GM21515 (cell line): ENCODE data around the gene RAB5IF.
"Not testable (repeated sequence)": the region's sequence is repeated elsewhere in the genome, so short reads cannot be mapped to it uniquely, and the experiment has no call there.

Source experiments
- ATAC-seq: cut with Tn5 transposase; IDR thresholded peaks from one replicate; pipeline ENCODE4 v1.9.1; 2021; ENCODE audit not compliant: unreplicated experiment

RAB5IF gene

GRCh38 chr20:36605399-36606157 lies at the start of gene RAB5IF:
TSS of gene RAB5IF (plus strand) at chr20:36605779. CDS start at chr20:36605952, 173 bp downstream.
- peak; percentile 78 for ATAC-seq

GRCh38 chr20:36562724-36563123 lies 42.9 kb upstream of the RAB5IF start:
- ATAC-seq, result no peak

GRCh38 chr20:36563374-36563773 lies 42.2 kb upstream of the RAB5IF start:
- ATAC-seq, result no peak

GRCh38 chr20:36564078-36564725 lies 41.4 kb upstream of the RAB5IF start:
- ATAC-seq, result not testable (repeated sequence)

- not testable (repeated sequence) for ATAC-seq
These were observed 40.9 kb upstream of the RAB5IF start for GRCh38 chr20:36564726-36565121.

- ATAC-seq, result no peak
These were observed 40.1 kb upstream of the RAB5IF start for GRCh38 chr20:36565520-36565919.

GRCh38 chr20:36569847-36570429 lies 35.6 kb upstream of the RAB5IF start:
- no peak for ATAC-seq

- ATAC-seq, result no peak
These were observed 33.7 kb upstream of the RAB5IF start for GRCh38 chr20:36571564-36572504.

- peak; percentile 7 for ATAC-seq
These were observed 32.9 kb upstream of the RAB5IF start for GRCh38 chr20:36572701-36573102.

- ATAC-seq, result peak; percentile 66
These were observed 32.3 kb upstream of the RAB5IF start, which contains the start of gene TGIF2 for GRCh38 chr20:36573103-36573797. TSS of gene TGIF2 (plus strand) at chr20:36573597. CDS start at chr20:36578775, 5,178 bp downstream.

- no peak for ATAC-seq
These were observed 31.7 kb upstream of the RAB5IF start for GRCh38 chr20:36573798-36574365.

GRCh38 chr20:36574366-36575135 lies 31.0 kb upstream of the RAB5IF start:
- no peak for ATAC-seq

GRCh38 chr20:36576081-36576445 lies 29.5 kb upstream of the RAB5IF start:
- no peak for ATAC-seq

GRCh38 chr20:36578356-36579041 lies 27.1 kb upstream of the RAB5IF start:
- ATAC-seq, result no peak

GRCh38 chr20:36579996-36580545 lies 25.5 kb upstream of the RAB5IF start:
- no peak for ATAC-seq

- no peak for ATAC-seq
These were observed 23.3 kb upstream of the RAB5IF start for GRCh38 chr20:36582322-36582721.

GRCh38 chr20:36582821-36583220 lies 22.8 kb upstream of the RAB5IF start:
- ATAC-seq, result no peak

- ATAC-seq, result no peak
These were observed 21.5 kb upstream of the RAB5IF start for GRCh38 chr20:36584018-36584481.
